SK-N-SH treated with all-trans-retinoic acid at 6 μM for 48 hours (cell line): Measurements from ENCODE around the gene L1TD1.

Experiments used
- ATAC-seq: fragments of 200-7000 bp; cut with Tn5 transposase; 3 replicates; pipeline ENCODE4 v1.9.1; 2020; ENCODE audit warnings: mild to moderate bottlenecking, moderate library complexity
- ARNTL ChIP-seq: fragments of 450-650 bp; formaldehyde crosslinking; IDR thresholded peaks from 2 replicates; pipeline ENCODE4 v1.5.0; 2020; ENCODE audit warnings: low read depth, mild to moderate bottlenecking, moderate library complexity, borderline replicate concordance
- CREB5 ChIP-seq: fragments of 250-450 bp; sonication (Bioruptor Pico); IDR thresholded peaks from 2 replicates; pipeline ENCODE4 v1.5.1; 2020; ENCODE audit warnings: low read depth, mild to moderate bottlenecking, moderate library complexity
- CSRNP3 ChIP-seq: fragments of 250-450 bp; sonication (Bioruptor Pico); IDR thresholded peaks from 2 replicates; pipeline ENCODE4 v1.5.1; 2021; ENCODE audit warnings: mild to moderate bottlenecking, moderate library complexity
- ESRRG ChIP-seq: fragments of 250-450 bp; sonication (Bioruptor Pico); IDR thresholded peaks from 2 replicates; pipeline ENCODE4 v1.6.1; 2021; ENCODE audit warnings: mild to moderate bottlenecking
- GLIS3 ChIP-seq: fragments of 250-450 bp; sonication (Bioruptor Pico); IDR thresholded peaks from 2 replicates; pipeline ENCODE4 v1.5.0; 2020; ENCODE audit warnings: mild to moderate bottlenecking, moderate library complexity
- ISL1 ChIP-seq: fragments of 250-450 bp; sonication (Bioruptor Pico); IDR thresholded peaks from 2 replicates; pipeline ENCODE4 v2.1.2; 2022; ENCODE audit warnings: mild to moderate bottlenecking, moderate library complexity
- OSR1 ChIP-seq: fragments of 250-450 bp; sonication (Bioruptor Pico); IDR thresholded peaks from 2 replicates; pipeline ENCODE4 v1.8.0; 2022; ENCODE audit warnings: moderate library complexity, mild to moderate bottlenecking, inconsistent platforms
- PPARA ChIP-seq: fragments of 250-450 bp; sonication (Bioruptor Pico); IDR thresholded peaks from 2 replicates; pipeline ENCODE4 v1.5.0; 2020; ENCODE audit warnings: mild to moderate bottlenecking, borderline replicate concordance
- RARB ChIP-seq: fragments of 250-450 bp; sonication (Bioruptor Pico); IDR thresholded peaks from 2 replicates; pipeline ENCODE4 v1.8.0; 2021; ENCODE audit warnings: mild to moderate bottlenecking, moderate library complexity
- SNAI2 ChIP-seq: fragments of 250-450 bp; sonication (Bioruptor Pico); IDR thresholded peaks from 2 replicates; pipeline ENCODE4 v1.5.0; 2020; ENCODE audit warnings: mild to moderate bottlenecking, moderate library complexity
- TCF4 ChIP-seq: fragments of 250-450 bp; sonication (Bioruptor Pico); IDR thresholded peaks from 2 replicates; pipeline ENCODE4 v1.8.0; 2021; ENCODE audit warnings: mild to moderate bottlenecking, moderate library complexity, borderline replicate concordance
- TOX ChIP-seq: fragments of 250-450 bp; sonication (Bioruptor Pico); IDR thresholded peaks from 2 replicates; pipeline ENCODE4 v1.8.0; 2021; ENCODE audit warnings: mild to moderate bottlenecking, moderate library complexity, borderline replicate concordance
- ZC3H10 ChIP-seq: fragments of 250-450 bp; sonication (Bioruptor Pico); IDR thresholded peaks from 2 replicates; pipeline ENCODE4 v1.5.1; 2021; ENCODE audit warnings: mild to moderate bottlenecking, moderate library complexity
- ZFP3 ChIP-seq: fragments of 250-450 bp; sonication (Bioruptor Pico); IDR thresholded peaks from 2 replicates; pipeline ENCODE4 v1.5.0; 2020; ENCODE audit warnings: mild to moderate bottlenecking, moderate library complexity
- ZFP30 ChIP-seq: fragments of 450-650 bp; formaldehyde crosslinking; IDR thresholded peaks from 2 replicates; pipeline ENCODE4 v1.5.0; 2022; ENCODE audit warnings: mild to moderate bottlenecking, moderate library complexity
- ZNF565 ChIP-seq: fragments of 450-650 bp; formaldehyde crosslinking; conservative IDR thresholded peaks from 2 replicates; pipeline ENCODE4 v1.5.0; 2020; ENCODE audit warnings: low read depth, mild to moderate bottlenecking, moderate library complexity
- ZNF8 ChIP-seq: fragments of 450-650 bp; formaldehyde crosslinking; IDR thresholded peaks from 2 replicates; pipeline ENCODE4 v1.5.0; 2020; ENCODE audit warnings: mild to moderate bottlenecking, moderate library complexity
- TF ChIP-seq, protein P1 (sequence below): fragments of 250-450 bp; sonication (Bioruptor Pico); IDR thresholded peaks from 2 replicates; pipeline ENCODE4 v1.8.0; 2021; ENCODE audit warnings: low read depth, mild to moderate bottlenecking, moderate library complexity, borderline replicate concordance
- TF ChIP-seq, protein P2 (sequence below): fragments of 250-450 bp; sonication (Bioruptor Pico); IDR thresholded peaks from 2 replicates; pipeline ENCODE4 v1.5.0; 2020; ENCODE audit warnings: mild to moderate bottlenecking, moderate library complexity

L1TD1 gene

GRCh38 chr1:62209931-62210595 is 15.4 kb downstream of the L1TD1 start (continued):
- TF ChIP-seq, protein P1, sequence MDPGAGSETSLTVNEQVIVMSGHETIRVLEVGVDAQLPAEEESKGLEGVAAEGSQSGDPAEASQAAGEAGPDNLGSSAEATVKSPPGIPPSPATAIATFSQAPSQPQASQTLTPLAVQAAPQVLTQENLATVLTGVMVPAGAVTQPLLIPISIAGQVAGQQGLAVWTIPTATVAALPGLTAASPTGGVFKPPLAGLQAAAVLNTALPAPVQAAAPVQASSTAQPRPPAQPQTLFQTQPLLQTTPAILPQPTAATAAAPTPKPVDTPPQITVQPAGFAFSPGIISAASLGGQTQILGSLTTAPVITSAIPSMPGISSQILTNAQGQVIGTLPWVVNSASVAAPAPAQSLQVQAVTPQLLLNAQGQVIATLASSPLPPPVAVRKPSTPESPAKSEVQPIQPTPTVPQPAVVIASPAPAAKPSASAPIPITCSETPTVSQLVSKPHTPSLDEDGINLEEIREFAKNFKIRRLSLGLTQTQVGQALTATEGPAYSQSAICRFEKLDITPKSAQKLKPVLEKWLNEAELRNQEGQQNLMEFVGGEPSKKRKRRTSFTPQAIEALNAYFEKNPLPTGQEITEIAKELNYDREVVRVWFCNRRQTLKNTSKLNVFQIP (CRISPR knock-in tag), result no peak
- TF ChIP-seq ZFP3, result no peak
- TF ChIP-seq GLIS3 (CRISPR knock-in tag), result no peak
- no peak for TF ChIP-seq OSR1 (CRISPR knock-in tag)
- TF ChIP-seq TOX (CRISPR knock-in tag), result no peak

GRCh38 chr1:62210960-62211359 is 16.3 kb downstream of the L1TD1 start:
- no peak for ATAC-seq
- TF ChIP-seq ZNF8 (CRISPR knock-in tag) (no peak), SNAI2 (CRISPR knock-in tag) (no peak), ZNF565 (CRISPR knock-in tag) (no peak), RARB (CRISPR knock-in tag) (no peak), OSR1 (CRISPR knock-in tag) (no peak), ARNTL (CRISPR knock-in tag) (no peak), ZFP30 (CRISPR knock-in tag) (no peak), CSRNP3 (CRISPR knock-in tag) (no peak), CREB5 (CRISPR knock-in tag) (no peak)
- TF ChIP-seq, protein P2, sequence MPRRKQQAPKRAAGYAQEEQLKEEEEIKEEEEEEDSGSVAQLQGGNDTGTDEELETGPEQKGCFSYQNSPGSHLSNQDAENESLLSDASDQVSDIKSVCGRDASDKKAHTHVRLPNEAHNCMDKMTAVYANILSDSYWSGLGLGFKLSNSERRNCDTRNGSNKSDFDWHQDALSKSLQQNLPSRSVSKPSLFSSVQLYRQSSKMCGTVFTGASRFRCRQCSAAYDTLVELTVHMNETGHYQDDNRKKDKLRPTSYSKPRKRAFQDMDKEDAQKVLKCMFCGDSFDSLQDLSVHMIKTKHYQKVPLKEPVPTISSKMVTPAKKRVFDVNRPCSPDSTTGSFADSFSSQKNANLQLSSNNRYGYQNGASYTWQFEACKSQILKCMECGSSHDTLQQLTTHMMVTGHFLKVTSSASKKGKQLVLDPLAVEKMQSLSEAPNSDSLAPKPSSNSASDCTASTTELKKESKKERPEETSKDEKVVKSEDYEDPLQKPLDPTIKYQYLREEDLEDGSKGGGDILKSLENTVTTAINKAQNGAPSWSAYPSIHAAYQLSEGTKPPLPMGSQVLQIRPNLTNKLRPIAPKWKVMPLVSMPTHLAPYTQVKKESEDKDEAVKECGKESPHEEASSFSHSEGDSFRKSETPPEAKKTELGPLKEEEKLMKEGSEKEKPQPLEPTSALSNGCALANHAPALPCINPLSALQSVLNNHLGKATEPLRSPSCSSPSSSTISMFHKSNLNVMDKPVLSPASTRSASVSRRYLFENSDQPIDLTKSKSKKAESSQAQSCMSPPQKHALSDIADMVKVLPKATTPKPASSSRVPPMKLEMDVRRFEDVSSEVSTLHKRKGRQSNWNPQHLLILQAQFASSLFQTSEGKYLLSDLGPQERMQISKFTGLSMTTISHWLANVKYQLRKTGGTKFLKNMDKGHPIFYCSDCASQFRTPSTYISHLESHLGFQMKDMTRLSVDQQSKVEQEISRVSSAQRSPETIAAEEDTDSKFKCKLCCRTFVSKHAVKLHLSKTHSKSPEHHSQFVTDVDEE (CRISPR knock-in tag), result no peak
- TF ChIP-seq, all 23 proteins: peak for 0

GRCh38 chr1:62212411-62212810 is 17.8 kb downstream of the L1TD1 start:
- ATAC-seq, result no peak
- TF ChIP-seq PPARA, result no peak
- no peak for TF ChIP-seq ISL1 (CRISPR knock-in tag)
- TF ChIP-seq ZFP30 (CRISPR knock-in tag), result no peak
- TF ChIP-seq CSRNP3 (CRISPR knock-in tag), result no peak
- TF ChIP-seq, protein P2 (CRISPR knock-in tag), result no peak
- TF ChIP-seq ZNF565 (CRISPR knock-in tag), result no peak
- TF ChIP-seq ZFP3, result no peak
- TF ChIP-seq ZNF8 (CRISPR knock-in tag), result no peak
- no peak for TF ChIP-seq ESRRG (CRISPR knock-in tag)
- no peak for TF ChIP-seq TCF4
- no peak for TF ChIP-seq CREB5 (CRISPR knock-in tag)
- no peak for TF ChIP-seq ZC3H10 (CRISPR knock-in tag)
- TF ChIP-seq SNAI2 (CRISPR knock-in tag), result no peak
- no peak for TF ChIP-seq TOX (CRISPR knock-in tag)
- TF ChIP-seq, protein P1 (CRISPR knock-in tag), result no peak
